ENCODE measurements around the gene SDHD. TPM values are rescaled to one million over a fixed set of nuclear protein-coding genes. Genes with fewer than 3 reads are reported as not detected.
"Not testable (repeated sequence)": the region's sequence is repeated elsewhere in the genome, so short reads cannot be mapped to it uniquely, and the experiment has no call there.

The SDHD gene
- total RNA-seq = 100 to 1,000 TPM; 118 to 128 TPM

DNA sequence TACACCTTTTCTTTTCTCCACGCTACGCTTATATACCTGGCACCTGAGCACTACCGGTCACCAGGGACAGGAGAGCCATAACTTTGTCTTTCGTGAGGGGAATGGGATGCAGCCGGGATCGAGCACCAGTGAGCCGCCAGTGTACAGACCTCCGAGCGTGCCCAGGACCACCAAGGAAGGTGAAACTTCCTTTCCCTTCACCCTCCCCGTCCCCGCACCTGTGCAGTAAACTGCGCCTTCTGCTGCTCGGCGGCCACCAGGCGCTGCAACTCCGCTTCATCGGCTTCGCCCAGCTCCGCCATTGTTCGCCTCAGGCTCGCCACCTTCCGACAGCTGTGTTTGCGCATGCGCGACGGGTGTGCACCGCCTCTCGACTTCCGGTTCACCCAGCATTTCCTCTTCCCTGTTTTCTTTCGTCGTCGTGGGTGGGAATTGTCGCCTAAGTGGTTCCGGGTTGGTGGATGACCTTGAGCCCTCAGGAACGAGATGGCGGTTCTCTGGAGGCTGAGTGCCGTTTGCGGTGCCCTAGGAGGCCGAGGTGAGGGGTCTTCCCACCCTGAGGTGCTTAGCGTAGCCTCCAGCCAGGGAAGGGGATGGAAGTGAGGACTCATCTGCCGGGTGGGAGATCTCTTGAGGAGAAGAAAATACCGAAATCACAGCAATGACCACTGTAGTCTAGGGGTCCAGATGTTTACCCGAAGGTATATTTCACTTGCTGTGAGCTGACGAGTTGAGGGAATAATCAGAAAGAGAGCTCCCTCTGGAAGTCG lies at the start of gene SDHD, which contains the start of gene TIMM8B:
TSS of gene SDHD (plus strand) at position 452 of the 770 bp plus-strand sequence. CDS start at position 487, 35 bp downstream.
TSS of gene TIMM8B (minus strand) at position 335 of the 770 bp plus-strand sequence. CDS start at position 302, 33 bp downstream.
- H3K36me3 Mint-ChIP-seq = peaks cover 77% of the 10 kb centered on the region
- H3K9me3 Mint-ChIP-seq = peaks cover 1% of the 10 kb centered on the region
- peaks cover 4% of the 10 kb centered on the region for H3K27me3 Mint-ChIP-seq
- peak; percentile 95 for DNase-seq
- peaks cover 56% of the 10 kb centered on the region for H3K4me1 Mint-ChIP-seq
- peak within 1 kb of the TSS; percentile 99 for H3K4me3 Mint-ChIP-seq
- peak within 1 kb of the TSS; percentile 97 for H3K27ac Mint-ChIP-seq

DNA sequence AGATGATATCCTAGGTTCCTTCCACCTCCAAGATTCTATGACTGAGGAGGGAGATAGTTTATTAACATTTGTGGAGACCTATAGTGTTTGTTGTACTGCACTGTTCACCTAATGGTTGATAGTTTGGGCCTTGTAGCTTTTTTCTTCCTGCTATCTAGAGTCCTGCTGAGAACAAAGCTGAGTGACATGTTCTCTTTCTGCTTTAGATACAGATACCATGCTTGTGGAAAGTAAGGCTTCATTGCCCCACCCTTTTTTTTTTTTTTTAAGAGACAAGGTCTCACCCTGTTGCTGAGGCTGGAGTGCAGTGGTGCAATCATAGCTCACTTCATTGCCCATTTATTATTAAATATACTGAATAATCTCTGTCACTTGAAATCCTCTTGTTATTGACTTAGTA lies 49.1 kb upstream of the SDHD start:
- Mint-ChIP-seq H3K9me3 (no peaks in the 10 kb centered on the region), H3K4me3 (no peak overlapping the region), H3K27me3 (no peaks in the 10 kb centered on the region), H3K27ac (no peak overlapping the region), H3K36me3 (peaks cover 20% of the 10 kb centered on the region), H3K4me1 (peaks cover 19% of the 10 kb centered on the region)
- DNase-seq = no peak

DNA sequence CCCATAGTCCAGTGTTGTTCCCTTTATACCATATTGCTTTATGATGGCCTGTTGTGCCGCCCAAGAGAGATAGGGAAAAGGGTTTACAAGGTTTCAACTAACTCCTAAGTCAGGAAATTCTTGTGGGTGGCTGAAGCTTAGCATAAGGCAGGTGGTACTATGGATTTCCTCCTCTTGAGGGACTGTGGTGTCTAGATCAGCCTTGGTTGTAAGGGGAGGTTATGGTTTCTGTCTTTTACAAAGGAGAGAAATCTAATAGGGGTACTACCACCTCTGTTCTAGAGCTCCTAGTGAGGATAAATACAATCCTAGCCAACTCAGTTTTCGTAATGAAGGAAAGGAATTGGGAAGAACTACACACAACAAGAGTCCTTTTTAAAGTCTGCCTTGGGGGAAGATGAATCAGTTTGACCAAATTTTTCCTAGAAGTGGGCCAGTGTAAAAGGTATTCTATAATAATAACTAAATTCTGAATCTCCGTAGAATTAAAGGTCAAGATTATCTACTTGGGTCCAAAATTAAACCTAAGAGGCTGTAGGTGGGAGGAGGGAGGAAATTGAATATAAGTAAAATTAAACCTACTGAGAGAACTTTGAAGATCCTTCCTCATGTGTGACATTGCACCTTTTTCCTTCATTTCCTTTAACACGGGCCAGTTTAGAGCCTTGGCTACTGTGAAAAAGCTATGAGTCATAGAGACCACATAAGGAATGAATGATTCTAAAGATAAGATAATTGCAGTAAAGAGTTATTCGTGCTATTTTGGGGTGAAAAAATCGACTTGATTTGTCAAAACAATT lies 44.3 kb upstream of the SDHD start:
- H3K27ac Mint-ChIP-seq = peak overlapping the region; percentile 40

DNA sequence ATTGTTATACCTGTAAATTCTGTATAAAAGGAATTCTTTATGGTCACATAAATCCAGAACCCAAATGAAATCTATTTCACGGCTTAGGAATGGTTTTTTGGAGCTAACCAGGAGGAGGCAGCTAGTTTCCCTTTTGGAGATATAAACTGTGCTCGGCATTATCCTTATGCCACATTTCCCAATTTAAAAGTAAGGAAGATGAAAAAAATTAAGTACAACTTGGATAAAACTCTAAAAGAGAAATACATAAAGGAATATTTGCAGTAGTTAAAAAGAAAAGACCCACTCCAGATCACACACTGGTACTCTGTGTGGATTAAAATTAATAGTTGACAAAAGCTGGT lies 43.7 kb upstream of the SDHD start:
- Mint-ChIP-seq H3K27ac (peak overlapping the region; percentile 40), H3K9me3 (no peaks in the 10 kb centered on the region)

More for the DNA sequence above, 44.3 kb upstream of the SDHD start:
- Mint-ChIP-seq H3K4me1 (peaks cover 20% of the 10 kb centered on the region), H3K36me3 (peaks cover 31% of the 10 kb centered on the region), H3K9me3 (no peaks in the 10 kb centered on the region), H3K4me3 (no peak overlapping the region), H3K27me3 (no peaks in the 10 kb centered on the region)
- DNase-seq = no peak

DNA sequence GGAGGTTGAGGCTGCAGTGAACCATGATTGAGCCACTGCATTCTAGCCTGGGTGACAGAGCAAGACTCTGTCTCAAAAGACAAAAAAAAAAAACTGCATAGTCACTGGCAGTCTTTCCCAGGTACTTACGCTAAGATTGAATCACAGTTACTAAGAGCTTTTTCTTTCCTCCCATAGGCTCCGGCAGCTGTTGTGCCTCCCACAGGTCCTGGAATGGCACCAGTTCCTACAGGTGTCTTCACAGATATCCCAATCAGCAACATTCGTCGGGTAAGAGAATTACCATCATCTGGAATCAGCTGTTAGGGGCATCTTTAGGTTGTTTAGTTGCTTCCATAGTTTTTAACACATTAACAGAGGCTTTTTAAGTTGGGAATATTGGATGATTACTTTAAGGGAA lies 41.7 kb upstream of the SDHD start:
- no peaks in the 10 kb centered on the region for H3K27me3 Mint-ChIP-seq
- no peak for DNase-seq
- peaks cover 48% of the 10 kb centered on the region for H3K36me3 Mint-ChIP-seq
- no peaks in the 10 kb centered on the region for H3K9me3 Mint-ChIP-seq
- H3K4me1 Mint-ChIP-seq = peaks cover 33% of the 10 kb centered on the region
- no peak overlapping the region for H3K27ac Mint-ChIP-seq
- no peak overlapping the region for H3K4me3 Mint-ChIP-seq

More for the DNA sequence above, 43.7 kb upstream of the SDHD start:
- peaks cover 36% of the 10 kb centered on the region for H3K36me3 Mint-ChIP-seq
- H3K27me3 Mint-ChIP-seq = no peaks in the 10 kb centered on the region
- H3K4me1 Mint-ChIP-seq = peaks cover 23% of the 10 kb centered on the region
- H3K4me3 Mint-ChIP-seq = no peak overlapping the region
- DNase-seq = no peak

DNA sequence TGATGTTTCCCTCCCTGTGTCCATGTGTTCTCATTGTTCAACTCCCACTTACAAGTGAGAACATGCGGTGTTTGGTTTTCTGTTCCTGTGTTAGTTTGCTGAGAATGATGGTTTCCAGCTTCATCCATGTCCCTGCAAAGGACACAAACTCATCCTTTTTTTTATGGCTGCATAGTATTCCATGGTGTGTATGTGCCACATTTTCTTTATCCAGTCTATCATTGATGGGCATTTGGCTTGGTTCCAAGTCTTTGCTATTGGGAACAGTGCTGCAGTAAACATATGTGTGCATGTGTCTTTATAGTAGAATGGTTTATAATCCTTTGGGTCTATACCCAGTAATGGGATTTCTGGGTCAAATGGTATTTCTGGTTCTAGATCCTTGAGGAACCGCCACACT lies 40.0 kb upstream of the SDHD start:
- H3K9me3 Mint-ChIP-seq, H3K27me3 Mint-ChIP-seq, H3K27ac Mint-ChIP-seq, DNase-seq, H3K4me3 Mint-ChIP-seq: not testable (repeated sequence)
- peaks cover 55% of the 10 kb centered on the region for H3K36me3 Mint-ChIP-seq
- H3K4me1 Mint-ChIP-seq = peaks cover 32% of the 10 kb centered on the region

DNA sequence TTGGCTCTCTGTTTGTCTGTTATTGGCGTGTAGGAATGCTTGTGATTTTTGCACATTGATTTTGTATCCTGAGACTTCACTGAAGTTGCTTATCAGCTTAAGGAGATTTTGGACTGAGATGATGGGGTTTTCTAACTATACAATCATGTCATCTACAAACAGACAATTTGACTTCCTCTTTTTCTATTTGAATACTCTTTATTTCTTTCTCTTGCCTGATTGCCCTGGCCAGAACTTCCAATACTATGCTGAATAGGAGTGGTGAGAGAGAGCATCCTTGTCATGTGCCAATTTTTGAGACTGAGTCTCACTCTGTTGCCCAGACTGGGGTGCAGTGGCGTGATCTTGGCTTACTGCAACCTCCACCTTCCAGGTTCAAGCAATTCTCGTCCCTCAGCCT lies 38.4 kb upstream of the SDHD start:
- H3K36me3 Mint-ChIP-seq = peaks cover 55% of the 10 kb centered on the region
- not testable (repeated sequence) for DNase-seq, H3K9me3 Mint-ChIP-seq, H3K27me3 Mint-ChIP-seq, H3K4me3 Mint-ChIP-seq
- peak overlapping the region; percentile 20 for H3K27ac Mint-ChIP-seq
- H3K4me1 Mint-ChIP-seq = peaks cover 19% of the 10 kb centered on the region

DNA sequence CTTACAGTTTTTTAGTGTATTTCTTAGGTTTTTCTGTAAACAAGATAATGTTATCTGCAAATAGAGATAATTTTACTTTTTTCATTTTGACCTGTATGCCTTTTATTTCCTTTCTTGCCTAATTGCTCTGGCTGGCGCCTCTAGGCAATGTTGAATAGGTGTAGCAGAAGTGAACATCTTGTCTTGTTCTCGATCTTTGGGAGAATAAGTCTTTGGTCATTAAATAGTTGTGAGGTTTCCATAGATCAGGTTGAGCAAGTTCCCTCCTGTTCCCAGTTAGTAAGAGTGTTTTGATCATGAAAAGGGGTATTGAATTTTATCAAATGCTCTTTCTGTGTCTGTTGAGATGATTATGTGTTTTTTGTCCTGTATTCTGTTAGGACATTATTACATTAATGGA lies 36.9 kb upstream of the SDHD start:
- H3K27ac Mint-ChIP-seq = no peak overlapping the region
- DNase-seq = no peak
- H3K4me1 Mint-ChIP-seq = peaks cover 19% of the 10 kb centered on the region
- no peaks in the 10 kb centered on the region for H3K27me3 Mint-ChIP-seq
- no peak overlapping the region for H3K4me3 Mint-ChIP-seq
- H3K9me3 Mint-ChIP-seq = no peaks in the 10 kb centered on the region
- H3K36me3 Mint-ChIP-seq = peaks cover 57% of the 10 kb centered on the region

DNA sequence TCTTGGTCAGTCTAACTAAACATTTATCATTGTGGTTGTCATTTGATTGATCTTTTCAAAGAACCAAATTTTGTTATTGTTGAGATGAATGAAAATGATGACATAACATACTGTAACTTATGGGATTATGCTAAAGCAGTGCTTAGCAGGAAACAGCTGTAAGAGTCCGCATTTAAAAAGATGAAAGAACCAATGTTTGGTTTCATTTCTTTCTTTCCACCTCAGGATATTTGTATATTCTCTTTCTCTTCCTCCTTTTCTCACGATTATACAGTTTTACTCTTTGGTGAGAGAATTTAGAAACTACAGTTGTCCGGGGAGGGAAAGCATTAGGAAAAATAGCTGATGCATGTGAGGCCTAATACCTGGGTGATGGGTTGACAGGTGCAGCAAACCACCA lies 36.0 kb upstream of the SDHD start:
- peaks cover 52% of the 10 kb centered on the region for H3K36me3 Mint-ChIP-seq
- no peaks in the 10 kb centered on the region for H3K9me3 Mint-ChIP-seq
- H3K27ac Mint-ChIP-seq = no peak overlapping the region
- no peaks in the 10 kb centered on the region for H3K27me3 Mint-ChIP-seq
- H3K4me3 Mint-ChIP-seq = no peak overlapping the region
- no peak for DNase-seq
- H3K4me1 Mint-ChIP-seq = peaks cover 19% of the 10 kb centered on the region

DNA sequence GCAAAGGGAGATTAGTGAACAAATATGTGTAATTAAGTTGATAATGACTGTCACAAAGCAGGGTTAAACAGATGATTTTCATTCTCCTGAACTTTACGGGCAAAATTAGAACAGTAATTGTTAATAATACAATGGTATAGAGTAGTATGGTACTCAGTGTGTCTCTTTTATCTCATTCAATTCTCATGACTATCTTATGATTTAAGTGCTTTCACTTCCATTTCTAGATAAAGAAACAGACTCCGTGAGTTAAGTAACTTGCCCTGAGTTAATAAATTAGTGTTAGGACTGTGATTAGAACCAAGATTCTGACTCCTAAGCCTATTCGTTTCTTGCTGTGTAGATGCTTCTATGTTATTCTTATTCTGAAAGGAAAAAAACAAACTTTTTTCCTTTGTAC lies 34.9 kb upstream of the SDHD start:
- Mint-ChIP-seq H3K36me3 (peaks cover 51% of the 10 kb centered on the region), H3K4me3 (no peak overlapping the region), H3K4me1 (peaks cover 27% of the 10 kb centered on the region), H3K27ac (no peak overlapping the region), H3K9me3 (no peaks in the 10 kb centered on the region), H3K27me3 (no peaks in the 10 kb centered on the region)
- no peak for DNase-seq

DNA sequence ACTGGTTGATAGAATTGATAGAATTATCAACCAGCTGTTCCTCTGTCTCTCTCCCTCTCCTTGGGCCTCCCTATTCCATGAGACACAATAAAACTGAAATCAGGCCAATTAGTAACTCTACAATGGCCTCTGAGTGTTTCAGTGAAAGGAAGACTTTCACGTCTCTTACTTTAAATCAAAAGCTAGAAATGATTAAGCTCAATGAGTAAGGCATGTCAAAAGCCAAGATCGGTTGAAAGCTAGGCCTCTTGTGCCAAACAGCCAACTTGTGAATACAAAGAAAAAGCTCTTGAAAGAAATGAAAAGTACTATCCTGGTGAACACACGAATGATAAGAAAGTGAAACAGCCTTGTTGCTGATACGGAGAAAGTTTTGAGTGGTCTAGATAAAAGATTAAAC lies 29.5 kb upstream of the SDHD start:
- H3K4me1 Mint-ChIP-seq = peaks cover 16% of the 10 kb centered on the region
- H3K36me3 Mint-ChIP-seq = peaks cover 31% of the 10 kb centered on the region
- no peak overlapping the region for H3K4me3 Mint-ChIP-seq
- no peak for DNase-seq
- peak overlapping the region; percentile 54 for H3K27ac Mint-ChIP-seq
- H3K27me3 Mint-ChIP-seq = no peaks in the 10 kb centered on the region
- no peaks in the 10 kb centered on the region for H3K9me3 Mint-ChIP-seq

DNA sequence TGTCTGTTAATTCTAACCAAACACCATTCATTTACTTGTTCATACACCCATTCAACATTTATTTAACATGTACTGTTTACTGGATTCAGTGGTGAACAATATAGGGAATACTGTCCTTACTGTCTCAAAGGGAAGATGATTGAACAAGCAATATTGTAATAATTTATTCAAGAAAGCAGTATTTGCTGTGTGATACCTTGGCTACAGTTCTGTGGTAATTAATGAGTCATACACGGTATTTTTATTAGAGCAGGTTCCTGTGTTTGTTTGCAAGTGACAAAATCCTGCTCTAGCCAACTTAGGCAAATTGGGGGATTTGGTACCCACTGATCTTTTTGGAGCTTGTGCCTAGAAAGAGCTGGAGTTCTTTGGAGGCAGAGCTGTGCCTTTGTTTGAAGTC lies 28.6 kb upstream of the SDHD start:
- DNase-seq = no peak
- Mint-ChIP-seq H3K27ac (no peak overlapping the region), H3K27me3 (no peaks in the 10 kb centered on the region), H3K4me3 (no peak overlapping the region), H3K4me1 (peaks cover 16% of the 10 kb centered on the region), H3K9me3 (no peaks in the 10 kb centered on the region), H3K36me3 (peaks cover 31% of the 10 kb centered on the region)

DNA sequence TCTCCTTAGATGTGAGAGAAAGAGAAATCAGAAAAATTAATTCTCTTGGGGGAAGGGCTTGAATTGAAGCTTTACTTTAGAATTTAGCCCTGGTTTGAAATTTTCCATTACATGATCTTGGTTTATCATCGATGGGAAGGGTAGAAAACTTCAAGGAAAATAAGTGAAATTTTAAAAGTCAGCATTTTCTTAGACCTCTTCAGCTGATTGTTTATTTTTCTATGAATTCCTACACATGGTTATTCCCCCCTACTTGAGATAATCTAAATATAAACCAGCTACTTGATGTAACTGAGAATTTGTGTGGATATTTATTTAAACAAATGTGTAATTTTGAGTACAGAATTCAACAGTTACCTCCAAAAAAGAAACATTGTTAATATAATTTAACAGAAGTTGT lies 23.8 kb upstream of the SDHD start:
- no peaks in the 10 kb centered on the region for H3K4me1 Mint-ChIP-seq
- no peaks in the 10 kb centered on the region for H3K9me3 Mint-ChIP-seq
- no peaks in the 10 kb centered on the region for H3K27me3 Mint-ChIP-seq
- H3K36me3 Mint-ChIP-seq = peaks cover 14% of the 10 kb centered on the region
- no peak overlapping the region for H3K4me3 Mint-ChIP-seq
- no peak overlapping the region for H3K27ac Mint-ChIP-seq
- no peak for DNase-seq

DNA sequence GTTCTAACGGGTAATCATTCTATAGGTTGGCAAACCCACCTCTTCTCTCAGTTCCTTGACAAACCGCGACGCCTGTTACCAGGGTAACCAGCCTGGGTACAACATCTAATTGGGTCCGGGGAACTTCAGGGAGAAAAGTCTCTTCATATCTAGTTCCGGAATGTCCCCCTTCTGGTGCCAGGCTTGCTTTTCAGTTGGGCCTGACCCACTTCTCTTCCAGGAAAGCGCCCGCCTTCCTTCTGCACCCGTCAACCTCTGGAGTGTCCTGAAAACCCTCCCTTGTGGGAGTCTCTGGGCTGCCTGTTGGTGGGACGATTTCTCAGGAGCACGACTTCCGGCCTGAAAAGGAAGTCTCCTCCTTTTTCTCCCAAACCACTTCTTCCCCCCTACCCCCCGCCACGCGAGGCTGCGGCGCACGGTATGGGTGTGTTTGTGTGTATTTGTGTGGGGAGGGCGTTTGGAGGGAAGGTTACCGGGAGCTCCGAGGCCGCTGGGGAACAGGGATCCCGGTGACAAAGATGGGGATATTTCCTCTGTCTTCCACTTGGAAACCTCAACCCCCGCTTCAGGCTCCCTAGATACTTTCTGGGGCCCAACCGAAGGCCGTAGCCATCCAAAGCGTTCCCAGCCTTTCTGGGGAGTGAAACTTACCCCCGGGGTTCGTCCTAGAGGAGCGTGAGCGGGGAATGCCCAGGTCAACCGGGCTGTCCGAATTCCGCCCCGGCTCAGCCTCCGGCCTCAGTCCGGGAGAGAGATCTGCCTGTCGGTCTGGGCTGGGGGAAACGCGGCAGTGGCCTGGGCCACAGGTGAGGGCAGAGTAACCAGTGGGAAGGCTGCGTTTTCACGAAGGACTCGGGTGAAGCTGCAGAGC lies 12.5 kb upstream of the SDHD start, which contains the start of the genes NKAPD1 and PIH1D2:
TSS of gene NKAPD1 (plus strand) at position 359 of the 871 bp plus-strand sequence. CDS start 1,276 bp downstream, outside the sequence.
TSS of gene PIH1D2 (minus strand) at position 77 of the 871 bp plus-strand sequence. CDS start 843 bp downstream, outside the sequence.
- peak within 1 kb of the TSS; percentile 92 for H3K4me3 Mint-ChIP-seq
- no peaks in the 10 kb centered on the region for H3K9me3 Mint-ChIP-seq
- peak; percentile 73 for DNase-seq

More for the DNA sequence above, 12.5 kb upstream of the SDHD start, which contains the start of the genes NKAPD1 and PIH1D2:
- Mint-ChIP-seq H3K27me3 (peaks cover 11% of the 10 kb centered on the region), H3K4me1 (peaks cover 32% of the 10 kb centered on the region), H3K27ac (peak within 1 kb of the TSS; percentile 97), H3K36me3 (peaks cover 15% of the 10 kb centered on the region)
